Activated naive CD8-positive, alpha-beta T cell treated with anti-CD3 and anti-CD28 coated beads, Interleukin-2, amount 50 U/mL, for 24 hours (primary cell): ENCODE results near the gene KL.

ENCODE experiments used
- ATAC-seq: fragments of 150-1000 bp; cut with Tn5 transposase; one replicate; pipeline ENCODE4 v1.10.0; 2021
- DNase-seq: peaks from one replicate; pipeline ENCODE4 v3.0.0; 2021
- H3K27ac Mint-ChIP-seq: one replicate; pipeline ENCODE4 v1.8.0; 2021; ENCODE audit warnings: mild to moderate bottlenecking, mixed read lengths
- H3K27me3 Mint-ChIP-seq: one replicate; pipeline ENCODE4 v1.8.0; 2021; ENCODE audit warnings: mixed read lengths
- H3K36me3 Mint-ChIP-seq: one replicate; pipeline ENCODE4 v1.8.0; 2021; ENCODE audit warnings: low read depth, mixed read lengths
- H3K4me1 Mint-ChIP-seq: one replicate; pipeline ENCODE4 v1.8.0; 2021; ENCODE audit warnings: mixed read lengths
- H3K4me3 Mint-ChIP-seq: one replicate; pipeline ENCODE4 v1.8.0; 2021; ENCODE audit warnings: mild to moderate bottlenecking, moderate library complexity, mixed read lengths
- H3K9me3 Mint-ChIP-seq: one replicate; pipeline ENCODE4 v1.8.0; 2021; ENCODE audit warnings: mixed read lengths

Gene KL

GRCh38 chr13:33112766-33113165, 96.5 kb downstream of the KL start:
- Mint-ChIP-seq H3K9me3 (no peaks in the 10 kb centered on the region), H3K27me3 (peaks cover 8% of the 10 kb centered on the region), H3K4me3 (no peak overlapping the region), H3K4me1 (peaks cover 4% of the 10 kb centered on the region), H3K36me3 (no peaks in the 10 kb centered on the region), H3K27ac (no peak overlapping the region)
- no peak for ATAC-seq
- DNase-seq, result no peak

DNA sequence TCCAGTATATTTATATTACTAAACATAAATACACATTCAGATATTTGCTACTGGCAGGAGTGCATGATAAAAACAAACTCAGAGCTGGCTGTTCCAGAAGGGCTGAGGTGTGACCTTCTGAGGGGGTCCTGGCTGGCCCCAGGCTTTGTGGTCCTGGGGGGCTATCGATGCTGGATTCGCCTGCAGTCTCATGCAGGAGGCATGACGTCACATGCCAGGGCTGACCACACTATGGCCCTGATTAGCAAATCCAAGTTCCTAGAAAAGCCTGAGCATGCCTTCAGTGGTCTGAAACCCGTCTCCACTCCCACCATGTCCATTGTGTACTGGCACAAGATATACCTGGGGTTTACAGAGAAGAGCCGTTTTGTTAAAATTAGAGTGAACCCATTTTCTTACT, 97.9 kb downstream of the KL start:
- ATAC-seq, result no peak

DNA sequence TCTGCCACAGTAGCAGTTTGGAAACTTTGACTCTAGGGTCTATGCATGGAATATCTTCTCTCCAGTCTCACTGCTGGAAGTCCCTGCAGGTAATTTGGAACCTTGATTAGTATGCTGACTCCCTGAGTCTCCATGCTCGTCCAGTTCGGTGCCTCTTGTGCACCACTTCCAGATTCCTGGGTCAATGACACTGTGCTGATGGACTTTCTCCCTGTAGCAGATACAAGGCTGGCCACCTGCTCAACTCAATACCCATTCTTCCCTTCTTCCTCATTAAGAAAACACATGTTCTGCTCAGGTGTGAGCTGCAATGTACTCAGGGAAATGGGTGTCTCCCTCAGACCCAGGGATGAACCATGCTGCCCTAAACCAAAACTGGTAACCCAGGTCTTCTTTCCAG, 99.1 kb downstream of the KL start:
- Mint-ChIP-seq H3K4me3 (no peak overlapping the region), H3K36me3 (no peaks in the 10 kb centered on the region), H3K9me3 (no peaks in the 10 kb centered on the region), H3K4me1 (peaks cover 4% of the 10 kb centered on the region), H3K27ac (no peak overlapping the region), H3K27me3 (peaks cover 2% of the 10 kb centered on the region)
- ATAC-seq (no peak), DNase-seq (no peak)

More for the DNA sequence above, 97.9 kb downstream of the KL start:
- DNase-seq, result no peak
- Mint-ChIP-seq H3K9me3 (no peaks in the 10 kb centered on the region), H3K36me3 (no peaks in the 10 kb centered on the region), H3K4me3 (no peak overlapping the region), H3K27me3 (peaks cover 2% of the 10 kb centered on the region), H3K4me1 (peaks cover 4% of the 10 kb centered on the region), H3K27ac (no peak overlapping the region)
